GM19324 (cell line): ENCODE measurements around the gene KLHDC7B.
"Not testable (repeated sequence)": the region's sequence is repeated elsewhere in the genome, so short reads cannot be mapped to it uniquely, and the experiment has no call there.

Experiments
- ATAC-seq: cut with Tn5 transposase; IDR thresholded peaks from one replicate; pipeline ENCODE4 v1.9.1; 2021; ENCODE audit warnings: mild to moderate bottlenecking, moderate library complexity; ENCODE audit not compliant: unreplicated experiment, low FRiP score

Gene KLHDC7B

DNA sequence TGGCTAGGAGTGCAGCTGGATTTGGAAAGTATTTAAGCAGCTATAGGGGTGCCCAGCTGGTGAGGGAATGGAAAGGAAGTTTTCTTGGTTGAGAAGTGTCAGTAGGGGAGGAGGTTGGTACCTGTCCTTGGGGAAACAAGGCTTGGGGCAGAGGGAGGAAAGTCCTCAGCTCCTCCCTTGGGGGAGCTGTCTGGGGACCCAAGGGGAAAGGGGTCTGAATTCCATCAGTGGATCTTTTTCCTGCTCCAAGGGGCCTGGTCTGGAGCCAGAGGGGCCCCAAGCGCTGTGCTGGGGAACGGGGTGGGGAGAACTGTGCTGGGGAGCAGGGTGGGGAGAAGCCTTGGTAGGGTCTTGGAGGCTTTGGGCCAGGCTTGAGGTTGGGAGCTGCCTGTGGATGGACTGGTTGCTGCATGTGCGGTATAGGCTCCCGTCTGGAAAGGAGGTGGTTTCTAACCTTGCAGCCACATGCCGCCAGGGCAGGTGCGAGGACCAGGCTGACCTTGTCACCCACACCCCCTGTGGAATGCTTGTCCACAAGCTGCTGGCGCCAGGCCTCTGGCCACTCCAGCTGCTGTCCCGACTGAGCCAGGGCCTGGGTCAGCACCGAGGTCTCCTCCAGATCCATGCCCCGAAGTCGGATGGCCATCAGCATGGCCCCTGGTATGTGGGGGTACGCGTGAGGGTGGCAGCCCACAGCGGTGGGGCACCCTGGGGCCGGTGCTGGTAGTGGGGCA lies 16.9 kb upstream of the KLHDC7B start:
- ATAC-seq = no peak

DNA sequence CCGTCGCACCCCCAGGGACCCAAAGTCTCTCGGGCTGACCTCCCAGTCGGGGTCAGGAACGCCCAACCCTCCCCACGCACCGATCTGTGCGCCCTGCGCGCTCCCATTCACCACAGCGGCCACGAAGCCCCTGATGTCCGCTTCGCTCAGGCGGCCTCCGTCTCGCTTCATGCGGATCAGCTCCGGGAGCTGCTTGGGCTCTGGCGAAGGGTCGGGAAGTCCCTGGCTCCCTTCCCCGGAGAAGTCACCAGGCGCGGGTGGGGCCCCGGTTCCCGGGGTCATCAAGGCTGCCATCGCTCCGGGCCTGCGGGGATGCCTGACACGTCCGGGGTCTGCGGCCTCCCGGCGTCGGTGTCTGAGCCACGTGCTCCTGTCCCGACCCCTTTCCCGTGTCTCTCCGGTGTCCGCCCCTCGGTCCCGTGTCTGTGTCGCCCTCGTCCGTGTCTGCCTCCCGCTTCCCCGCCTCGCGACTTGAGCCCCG lies 16.2 kb upstream of the KLHDC7B start:
- no peak for ATAC-seq

DNA sequence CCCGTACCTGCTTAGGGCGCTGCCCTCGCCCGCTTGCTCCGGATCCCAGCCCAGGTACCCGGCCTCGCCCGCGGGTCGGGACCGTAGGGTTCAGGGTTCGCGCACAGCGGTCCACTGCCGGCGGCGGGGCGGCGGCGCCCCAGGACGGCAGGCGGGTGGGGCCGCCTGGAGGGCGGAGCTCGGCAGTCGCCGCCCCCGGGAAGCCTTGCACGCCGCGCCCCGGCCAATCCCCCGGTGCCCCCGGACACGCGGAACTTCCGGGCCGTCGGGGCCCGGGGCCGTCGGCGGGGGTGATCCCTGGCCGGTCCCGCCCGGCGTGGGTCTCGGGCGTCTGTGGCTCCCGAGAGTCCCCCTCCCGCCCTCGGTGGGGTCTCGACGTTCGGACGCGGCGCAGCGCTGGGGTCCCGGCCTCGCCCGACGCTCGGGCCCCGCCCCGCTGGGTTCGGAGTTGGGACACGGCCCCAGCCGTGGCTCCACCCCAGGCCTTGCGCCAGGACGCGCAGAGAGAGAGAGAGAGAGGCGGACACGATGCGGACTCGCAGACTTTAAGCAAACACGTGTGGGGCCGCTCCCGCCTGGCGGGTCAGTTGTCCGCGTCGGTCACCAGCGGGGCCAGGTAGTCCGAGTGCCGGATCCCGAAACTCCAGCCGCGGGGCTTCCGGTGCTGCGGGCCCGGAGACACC lies 15.7 kb upstream of the KLHDC7B start, which contains the start of gene TYMP:
Gene TYMP (minus strand): TSS at position 116 of the 683 bp plus-strand sequence. CDS start 303 bp downstream, outside the sequence.
- ATAC-seq = peak; percentile 26

DNA sequence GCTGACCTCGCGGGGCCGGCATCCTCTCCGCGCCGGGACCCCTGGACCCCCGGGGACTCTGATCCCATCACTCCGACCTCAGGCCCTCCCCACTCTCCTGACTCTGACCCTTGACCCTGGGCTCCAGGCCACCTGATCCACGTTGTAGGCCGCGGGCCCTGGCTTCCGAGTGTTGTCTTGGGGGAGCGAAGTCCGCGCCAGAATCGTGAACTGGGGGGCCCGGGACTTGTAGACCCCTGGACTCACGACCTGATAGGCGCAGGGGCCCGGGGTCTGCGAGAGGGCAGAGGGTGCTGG lies 15.2 kb upstream of the KLHDC7B start:
- ATAC-seq = no peak

DNA sequence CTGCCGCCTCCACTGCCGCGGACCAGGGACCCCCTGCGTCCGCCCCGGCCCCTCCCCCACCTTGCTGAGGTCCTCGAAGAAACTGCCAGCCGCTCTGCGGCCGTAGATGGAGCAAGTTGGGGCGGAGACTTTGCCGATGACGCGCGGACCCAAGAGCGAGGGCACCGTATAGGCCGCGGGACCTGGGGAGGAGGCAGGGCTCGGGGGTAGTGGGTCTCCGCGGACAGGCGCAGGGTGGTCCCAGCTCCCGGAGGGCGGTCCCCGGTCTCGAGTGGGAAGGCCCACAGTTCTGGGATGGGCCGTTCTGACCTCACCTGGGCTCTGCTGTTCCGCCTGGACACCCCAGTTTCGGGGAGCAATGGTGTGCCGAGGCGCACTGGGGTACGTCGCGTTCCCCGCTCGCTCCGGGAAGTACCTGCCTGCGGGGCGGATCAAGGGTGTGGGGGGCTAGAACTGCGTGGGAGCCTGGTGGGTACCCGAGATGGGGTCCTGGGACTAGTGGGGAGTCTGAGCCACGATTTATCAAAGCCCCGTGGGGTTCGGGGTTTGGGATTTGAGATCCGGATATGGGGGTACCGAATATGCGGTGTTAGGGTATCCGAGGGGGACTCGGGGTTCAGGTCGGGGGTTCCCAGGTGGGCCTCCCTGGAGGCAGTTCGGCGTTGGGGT lies 14.7 kb upstream of the KLHDC7B start:
- ATAC-seq = no peak

DNA sequence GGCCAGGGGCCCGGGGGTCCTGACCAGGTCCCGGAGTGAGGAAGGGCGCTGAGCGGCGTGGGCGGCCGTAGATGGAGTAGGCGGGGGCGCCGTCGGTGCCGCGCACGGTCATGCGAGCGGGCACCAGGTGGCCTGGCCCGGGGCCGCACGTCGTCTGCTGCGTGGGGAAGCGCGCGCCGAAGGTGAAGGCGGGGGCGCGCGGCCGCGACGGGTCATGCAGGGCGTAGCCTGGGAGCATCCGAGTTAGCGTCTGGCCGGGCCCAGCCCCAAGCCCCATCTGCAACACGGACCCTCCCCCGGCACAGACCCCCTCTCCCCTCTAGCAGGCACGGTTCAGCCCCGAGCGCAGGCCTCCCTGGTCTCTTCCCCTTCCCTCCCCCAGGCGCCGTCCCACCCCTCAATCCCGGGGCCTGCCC lies 14.1 kb upstream of the KLHDC7B start:
- peak; percentile 32 for ATAC-seq

DNA sequence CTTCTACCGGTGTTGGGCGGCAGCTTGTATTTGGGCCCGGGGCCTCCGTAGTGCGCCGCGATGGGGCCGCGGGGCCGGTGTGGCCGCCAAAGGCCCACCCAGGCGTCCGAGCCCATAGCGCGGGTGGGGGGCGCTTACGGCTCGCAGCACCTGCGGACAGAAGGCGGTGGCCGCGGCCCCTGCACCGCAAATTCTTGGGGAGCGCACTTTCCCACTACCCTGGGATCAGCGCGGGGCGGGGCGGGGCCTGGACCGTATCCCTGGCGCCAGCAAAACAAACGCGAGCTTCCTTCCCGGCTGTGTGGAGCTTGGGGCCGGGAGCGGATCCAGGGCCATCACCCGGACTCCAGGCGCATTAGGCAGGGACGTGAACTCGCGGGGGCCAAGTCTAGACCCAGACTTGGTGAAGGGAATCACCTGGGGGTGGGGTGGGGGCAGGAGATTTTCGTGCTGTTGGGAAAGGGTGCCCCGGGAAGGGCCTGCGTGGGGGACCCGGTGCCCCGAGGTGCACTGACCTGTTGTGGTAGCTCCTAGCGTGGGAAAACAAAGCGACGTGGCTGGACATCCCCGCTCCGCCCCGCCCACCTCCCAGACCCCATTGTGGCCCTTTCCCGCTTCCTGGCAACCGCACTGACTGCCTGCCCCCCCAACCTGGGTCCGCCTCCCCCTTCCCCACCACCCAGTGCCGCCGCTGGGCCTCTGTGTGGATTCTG lies 13.6 kb upstream of the KLHDC7B start:
- ATAC-seq = no peak

DNA sequence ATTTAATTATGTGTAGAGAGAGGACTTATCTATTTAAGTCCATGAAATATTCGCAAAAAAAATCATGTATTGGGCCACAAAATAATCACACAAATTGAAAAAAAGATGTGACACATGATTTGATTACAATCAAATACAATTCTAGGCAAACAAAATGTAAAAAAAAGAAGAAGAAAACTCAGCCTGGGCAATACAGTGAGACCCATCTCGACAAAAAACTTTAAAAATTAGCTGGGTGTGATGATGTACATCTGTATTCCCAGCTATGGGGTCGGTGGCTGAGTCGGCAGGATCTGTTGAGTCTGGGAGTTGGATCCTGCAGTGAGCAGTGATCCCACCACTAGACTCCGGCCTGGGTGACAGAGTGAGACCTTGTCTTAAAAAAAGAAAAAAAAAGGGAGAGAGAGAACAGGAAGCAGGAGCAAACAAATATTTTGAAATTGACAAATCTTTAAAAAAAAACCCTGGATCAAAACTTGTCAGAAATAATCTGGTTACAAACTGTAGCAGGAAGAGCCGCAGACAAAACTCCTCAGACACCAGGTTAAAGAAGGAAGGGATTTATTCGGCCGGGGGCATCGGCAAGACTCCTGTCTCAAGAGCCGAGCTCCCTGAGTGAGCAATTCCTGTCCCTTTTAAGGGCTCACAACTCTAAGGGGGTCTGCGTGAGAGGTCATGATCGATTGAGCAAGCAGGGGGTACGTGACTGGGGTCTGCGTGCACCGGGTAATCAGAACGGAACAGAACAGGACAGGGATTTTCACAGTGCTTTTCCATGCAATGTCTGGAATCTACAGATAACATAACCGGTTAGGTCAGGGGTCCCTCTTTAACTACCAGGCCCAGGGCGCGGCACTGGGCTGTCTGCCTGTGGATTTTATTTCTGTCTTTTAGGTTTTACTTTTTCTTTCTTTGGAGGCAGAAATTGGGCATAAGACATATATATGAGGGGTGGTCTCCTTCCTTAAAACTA lies 12.6 kb upstream of the KLHDC7B start:
- ATAC-seq = no peak

DNA sequence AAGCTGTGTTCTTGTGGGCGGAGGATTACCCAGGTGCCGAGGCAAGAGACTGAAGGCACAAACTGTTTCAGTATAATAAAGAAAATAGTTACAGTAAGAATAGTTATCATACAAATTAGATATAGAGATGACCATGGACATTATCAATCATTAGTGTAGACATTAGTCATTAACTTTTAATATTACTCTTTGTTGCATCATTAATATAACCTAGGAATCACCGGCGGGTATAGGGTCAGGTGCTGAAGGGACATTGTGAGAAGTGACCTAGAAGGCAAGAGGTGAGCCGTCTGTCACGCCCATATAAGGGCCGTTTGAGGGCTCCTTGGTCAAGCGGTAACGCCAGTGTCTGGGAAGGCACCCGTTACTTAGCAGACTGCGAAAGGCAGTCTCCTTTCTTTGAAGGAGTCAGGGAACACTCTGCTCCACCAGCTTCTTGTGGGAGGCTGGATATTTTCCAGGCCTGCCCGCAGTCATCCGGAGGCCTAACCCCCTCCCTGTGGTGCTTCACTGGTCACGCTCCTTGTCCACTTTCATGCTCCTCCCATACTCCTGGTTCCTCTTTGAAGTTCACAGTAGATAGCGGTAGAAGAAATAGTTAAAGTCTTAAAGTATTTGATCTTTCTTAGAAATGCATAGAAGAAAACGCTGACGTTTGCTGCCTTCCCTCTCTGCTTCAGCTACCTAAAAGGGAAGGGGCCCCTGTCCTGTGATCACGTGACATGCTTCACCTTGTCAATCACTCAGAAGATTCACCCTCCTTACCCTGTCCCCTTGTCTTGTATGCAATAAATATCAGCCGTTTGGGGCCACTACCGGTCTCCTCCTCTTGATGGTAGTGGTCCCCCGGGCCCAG lies 11.6 kb upstream of the KLHDC7B start:
- not testable (repeated sequence) for ATAC-seq

DNA sequence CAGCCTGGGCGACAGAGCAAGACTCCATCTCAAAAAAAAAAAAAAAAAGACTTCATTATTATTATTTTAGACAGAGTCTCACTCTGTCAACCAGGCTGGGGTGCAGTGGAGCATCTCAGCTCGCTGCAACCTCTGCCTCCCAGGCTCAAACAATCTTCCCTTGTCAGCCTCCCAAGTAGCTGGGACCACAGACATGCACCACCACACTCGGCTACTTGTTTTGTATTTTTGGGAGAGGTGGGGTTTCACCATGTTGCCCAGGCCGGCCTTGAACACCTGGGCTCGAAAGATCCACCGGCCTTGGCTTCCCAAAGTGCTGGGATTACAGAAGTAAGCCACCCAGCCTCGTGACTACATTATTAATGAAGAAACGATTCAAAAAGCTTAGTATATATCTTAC lies 10.6 kb upstream of the KLHDC7B start:
- no peak for ATAC-seq

DNA sequence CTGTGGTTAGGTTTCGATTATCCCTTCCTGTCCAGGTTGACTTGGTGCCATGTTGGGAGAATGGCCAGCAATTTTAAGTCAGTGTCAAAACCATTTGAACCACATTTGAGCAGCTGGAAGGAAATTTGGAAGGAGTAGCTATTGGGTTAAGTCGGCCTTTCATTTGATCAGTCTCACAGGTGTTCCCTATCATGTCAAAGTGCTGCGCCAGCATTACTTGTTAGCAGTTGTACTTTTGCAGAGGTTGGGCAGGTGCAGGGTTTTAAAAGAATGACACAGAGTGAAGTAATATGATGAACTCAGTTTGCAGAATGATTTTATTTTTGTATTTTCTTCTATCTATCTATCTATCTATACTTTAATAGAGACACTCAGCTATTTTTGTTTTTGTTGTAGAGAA lies 9.5 kb upstream of the KLHDC7B start:
- ATAC-seq = no peak

DNA sequence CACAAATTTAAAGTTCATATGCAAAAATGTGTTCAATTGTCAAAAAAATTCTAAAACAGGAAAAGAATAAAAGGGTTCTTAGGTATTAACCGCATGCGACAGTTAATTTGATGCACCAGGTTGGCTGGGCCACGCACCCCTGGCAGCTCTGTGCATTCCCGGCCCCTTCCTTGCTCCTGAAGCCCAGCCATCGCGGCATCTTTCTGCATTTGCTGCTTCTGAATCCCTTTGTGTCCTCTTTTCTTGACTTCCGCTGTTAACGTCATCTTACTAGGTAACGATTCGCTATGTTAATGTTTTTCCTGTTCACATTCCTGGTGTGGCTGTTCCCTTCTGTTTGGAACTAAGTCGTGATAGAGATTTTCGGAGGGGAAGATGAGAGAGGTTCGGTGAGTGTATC lies 7.9 kb upstream of the KLHDC7B start:
- ATAC-seq = no peak

DNA sequence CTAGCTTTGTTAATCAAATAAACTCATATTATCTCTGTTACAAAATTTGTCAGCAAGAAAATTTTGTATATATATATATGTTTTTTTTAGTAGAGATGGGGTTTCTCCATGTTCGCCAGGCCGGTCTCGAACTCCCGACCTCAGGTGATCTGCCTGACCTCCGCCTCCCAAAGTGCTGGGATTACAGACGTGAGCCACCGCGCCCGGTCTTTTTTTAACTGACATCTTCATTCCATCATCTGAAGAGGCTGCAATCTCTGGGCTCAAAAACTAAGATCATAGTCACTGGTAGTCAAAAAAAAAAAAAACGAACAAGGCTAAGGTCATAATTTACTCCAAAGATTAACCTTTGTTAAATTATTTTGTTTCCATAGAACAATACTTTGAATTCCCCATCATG lies 5.3 kb upstream of the KLHDC7B start:
- no peak for ATAC-seq

DNA sequence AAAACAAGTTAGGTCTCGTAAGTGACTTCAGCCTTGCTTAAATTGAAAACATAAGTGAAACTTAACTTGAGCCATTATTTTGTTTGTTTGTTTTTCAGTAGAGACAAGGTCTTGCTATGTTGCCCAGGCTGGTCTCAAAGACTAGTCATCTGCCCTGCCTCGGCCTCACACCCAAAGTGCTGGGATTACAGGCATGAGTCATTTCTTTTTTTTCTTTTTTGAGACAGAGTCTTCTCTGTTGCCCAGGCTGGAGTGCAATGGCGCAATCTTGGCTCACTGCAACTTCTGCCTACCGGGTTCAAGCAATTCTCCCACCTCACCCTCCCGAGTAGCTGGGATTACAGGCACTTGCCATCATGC lies 4.1 kb upstream of the KLHDC7B start:
- not testable (repeated sequence) for ATAC-seq

DNA sequence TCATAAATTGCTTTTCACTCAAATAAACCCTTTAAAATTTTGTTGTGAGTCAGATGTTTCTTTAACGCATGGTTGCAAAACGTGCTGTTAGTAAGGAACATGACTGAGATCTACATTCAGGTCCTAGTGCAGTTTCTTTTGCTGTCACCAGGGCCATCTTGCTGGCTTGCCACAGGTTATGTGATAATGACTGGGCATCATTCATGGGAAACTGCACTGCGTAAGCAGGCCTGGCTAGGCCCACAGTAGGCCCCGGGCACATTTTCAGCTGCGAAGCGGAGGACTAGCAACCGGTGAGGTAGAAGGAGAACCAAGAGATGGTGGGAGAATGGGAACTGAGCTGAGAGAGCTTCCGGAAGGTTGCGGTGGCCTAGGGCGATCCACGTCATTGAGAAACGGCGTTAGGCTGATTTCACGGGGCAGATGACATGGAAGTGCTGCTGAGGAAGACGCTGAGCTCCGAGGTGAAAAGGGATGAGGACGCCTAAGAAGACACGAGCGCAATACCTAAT lies 3.2 kb upstream of the KLHDC7B start:
- no peak for ATAC-seq

DNA sequence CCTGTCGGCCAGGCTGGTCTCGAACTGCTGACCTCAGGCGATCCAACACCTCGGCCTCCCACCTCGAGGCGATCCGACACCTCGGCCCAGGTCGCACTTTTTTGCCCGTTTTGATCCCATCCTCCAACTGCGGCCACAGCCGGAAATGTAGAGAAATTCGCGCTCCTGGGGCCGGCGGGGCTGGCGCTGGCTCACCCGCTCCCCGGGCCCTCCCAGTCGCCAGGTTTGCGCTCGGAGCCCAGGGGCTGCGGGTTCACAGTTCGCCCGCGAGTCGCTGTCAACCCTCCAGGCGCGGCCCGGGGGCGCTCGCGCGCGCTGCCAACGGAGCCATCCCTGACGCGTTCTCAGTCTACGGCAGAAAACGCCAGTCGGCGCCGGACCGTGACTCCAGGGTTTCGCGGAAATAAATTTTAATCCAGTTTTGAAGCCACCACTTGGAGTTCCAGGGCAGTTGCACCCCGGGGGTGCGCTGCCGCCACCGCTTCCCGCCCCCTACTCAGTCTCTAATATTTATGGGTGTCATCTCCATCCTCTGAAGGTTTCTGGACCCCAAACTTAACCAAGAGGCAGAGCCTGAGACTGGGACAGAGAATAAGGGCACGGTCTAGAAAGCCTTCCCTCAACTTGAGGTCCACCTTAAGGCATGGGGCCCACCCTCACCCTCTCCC lies 1.5 kb upstream of the KLHDC7B start:
- no peak for ATAC-seq

DNA sequence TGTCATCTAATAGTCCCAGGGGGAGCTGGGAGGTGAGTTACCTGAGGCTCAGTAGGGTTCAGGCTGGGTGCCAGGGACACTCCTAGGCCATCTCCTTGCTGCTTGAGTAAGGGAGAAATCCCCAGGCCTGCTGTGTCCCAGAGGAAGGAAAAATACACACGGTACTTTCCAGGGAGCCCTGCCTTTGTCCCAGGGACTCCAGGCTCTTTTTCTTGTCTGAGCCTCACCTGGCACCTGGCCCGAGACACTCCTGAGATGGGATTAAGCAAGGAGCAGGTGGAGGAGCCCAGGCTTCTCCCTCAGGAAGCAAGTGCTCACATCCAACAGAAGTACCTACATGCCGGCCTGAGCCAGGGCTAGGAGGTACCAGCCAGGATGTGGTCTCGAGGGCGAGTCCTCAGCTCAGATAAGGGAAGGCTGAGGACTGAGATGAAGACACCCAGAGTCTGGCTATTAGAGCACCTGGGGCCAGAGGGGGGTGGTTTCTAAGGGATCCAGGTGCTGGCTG lies 899 bp upstream of the KLHDC7B start:
- ATAC-seq = no peak
